Smooth muscle cell (in vitro differentiated cells): ENCODE data around the gene MTO1. TPM values are rescaled to one million over a fixed set of nuclear protein-coding genes. Genes with fewer than 3 reads are reported as not detected.
"Not testable (repeated sequence)": the region's sequence is repeated elsewhere in the genome, so short reads cannot be mapped to it uniquely, and the experiment has no call there.

Source experiments
- DNase-seq: peaks from one replicate; lab custom pipeline; 2025; ENCODE audit not compliant: unreplicated experiment; lab: John Stamatoyannopoulos, UW
- H2AFZ ChIP-seq: fragments of 200-600 bp; sonication (generic); 2 replicates; pipeline ENCODE4 v1.6.0; 2016; ENCODE audit warnings: antibody characterized with exemption, low read depth, mild to moderate bottlenecking
- H3F3A ChIP-seq: fragments of 200-600 bp; sonication (generic); 2 replicates; pipeline ENCODE4 v1.6.0; 2017; ENCODE audit warnings: antibody characterized with exemption, low read depth
- H3K27ac ChIP-seq: fragments of 200-600 bp; sonication (generic); 2 replicates; pipeline ENCODE4 v1.5.1; 2016; ENCODE audit warnings: low read depth, mild to moderate bottlenecking
- H3K27me3 ChIP-seq: fragments of 200-600 bp; sonication (generic); 2 replicates; pipeline ENCODE4 v1.6.1; 2016; ENCODE audit warnings: low read depth, mild to moderate bottlenecking
- H3K36me3 ChIP-seq: fragments of 200-600 bp; sonication (generic); 2 replicates; pipeline ENCODE4 v1.5.1; 2016; ENCODE audit warnings: low read depth
- H3K4me1 ChIP-seq: fragments of 200-600 bp; sonication (generic); 2 replicates; pipeline ENCODE4 v1.5.1; 2016; ENCODE audit warnings: low read depth
- H3K4me2 ChIP-seq: fragments of 200-600 bp; sonication (generic); 2 replicates; pipeline ENCODE4 v1.6.0; 2016; ENCODE audit warnings: mild to moderate bottlenecking
- H3K4me3 ChIP-seq: fragments of 200-600 bp; sonication (generic); 2 replicates; pipeline ENCODE4 v1.5.1; 2016; ENCODE audit warnings: mild to moderate bottlenecking
- H3K79me2 ChIP-seq: fragments of 200-600 bp; sonication (generic); 2 replicates; pipeline ENCODE4 v1.6.0; 2016; ENCODE audit warnings: low read depth, mild to moderate bottlenecking
- H3K9ac ChIP-seq: fragments of 200-600 bp; sonication (generic); 2 replicates; pipeline ENCODE4 v1.6.0; 2016; ENCODE audit warnings: low read depth
- H3K9me3 ChIP-seq: fragments of 200-600 bp; sonication (generic); replicated peaks from 2 replicates; pipeline ENCODE4 v1.5.1; 2016; ENCODE audit warnings: low read depth
- H4K20me1 ChIP-seq: fragments of 200-600 bp; sonication (generic); 2 replicates; pipeline ENCODE4 v1.6.0; 2016; ENCODE audit warnings: low read depth
- CTCF ChIP-seq: fragments of 200-600 bp; sonication (generic); IDR thresholded peaks from 2 replicates; pipeline ENCODE4 v1.5.1; 2017; ENCODE audit warnings: borderline replicate concordance, mild to moderate bottlenecking, antibody characterized with exemption; ENCODE audit not compliant: insufficient read depth, poor library complexity, severe bottlenecking
- WGBS: methylation state at CpG from one replicate; pipeline ENCODE4 v1.1.7; 2016; ENCODE audit warnings: low lambda C conversion rate; 5-methylcytosine and 5-hydroxymethylcytosine counted together
- polyA plus RNA-seq: library from polyadenylated mRNA; unstranded; fragments of >200 nt; fragmentation: Nextera tagmentation; extraction: Ambion mirVana; gene quantifications from 2 replicates; pipeline ENCODE4 v1.2.1, GENCODE V29; 2016
- total RNA-seq: library from RNA; depleted of rRNA; stranded (reverse); fragments of >200 nt; gene quantifications from 2 replicates; pipeline ENCODE4 v1.2.3, GENCODE V29; 2014

Gene MTO1
- total and polyA plus RNA-seq, 2 experiments from 2014 or later, result 16.5 to 23.6 TPM

GRCh38 chr6:73518982-73519881 is 57.7 kb downstream of the MTO1 start:
- Histone ChIP-seq H3K36me3 (peaks cover 19% of the 10 kb centered on the region), H3K79me2 (peaks cover 38% of the 10 kb centered on the region), H3K4me2 (peak overlapping the region; percentile 99), H3K4me3 (peak overlapping the region; percentile 85), H4K20me1 (peaks cover 64% of the 10 kb centered on the region), H3K9ac (peak overlapping the region; percentile 100), H3K27ac (peak overlapping the region; percentile 99), H3F3A (peaks cover 42% of the 10 kb centered on the region)
- not testable (repeated sequence) for H3K27me3 ChIP-seq, H2AFZ ChIP-seq, DNase-seq, H3K4me1 ChIP-seq, H3K9me3 ChIP-seq
- WGBS, result 2% methylated on average over 7 of the region's 8 CpGs

GRCh38 chr6:73519926-73520687 is 58.6 kb downstream of the MTO1 start:
- Histone ChIP-seq H3K79me2 (peaks cover 38% of the 10 kb centered on the region), H3K9me3 (no peaks in the 10 kb centered on the region), H3K27ac (peak overlapping the region; percentile 99), H4K20me1 (peaks cover 55% of the 10 kb centered on the region), H3K4me1 (peaks cover 7% of the 10 kb centered on the region), H3K4me3 (peak overlapping the region; percentile 85), H3K27me3 (no peaks in the 10 kb centered on the region), H3F3A (peaks cover 37% of the 10 kb centered on the region), H3K36me3 (peaks cover 19% of the 10 kb centered on the region), H2AFZ (no peak overlapping the region), H3K9ac (peak overlapping the region; percentile 100), H3K4me2 (peak overlapping the region; percentile 99)
- DNase-seq, result peak; percentile 54
- TF ChIP-seq CTCF, result no peak
- under 1% methylated on average over 56 of the region's 56 CpGs for WGBS

- H3F3A ChIP-seq, result peaks cover 30% of the 10 kb centered on the region
- peak within 1 kb of the TSS; percentile 73 for H2AFZ ChIP-seq
- H4K20me1 ChIP-seq, result peaks cover 48% of the 10 kb centered on the region
- H3K4me1 ChIP-seq, result peaks cover 7% of the 10 kb centered on the region
- H3K36me3 ChIP-seq, result peaks cover 19% of the 10 kb centered on the region
- no peak for TF ChIP-seq CTCF
- peak within 1 kb of the TSS; percentile 85 for H3K4me3 ChIP-seq
- H3K9ac ChIP-seq, result peak within 1 kb of the TSS; percentile 100
- H3K4me2 ChIP-seq, result peak within 1 kb of the TSS; percentile 99
- H3K79me2 ChIP-seq, result peaks cover 38% of the 10 kb centered on the region
- no peaks in the 10 kb centered on the region for H3K27me3 ChIP-seq
- WGBS, result 1% methylated on average over 53 of the region's 53 CpGs
- H3K27ac ChIP-seq, result peak within 1 kb of the TSS; percentile 99
- DNase-seq, result peak; percentile 96
- H3K9me3 ChIP-seq, result no peaks in the 10 kb centered on the region
Observed at GRCh38 chr6:73520688-73521350, 59.3 kb downstream of the MTO1 start, which contains the start of gene EEF1A1. Gene EEF1A1, minus strand, starts transcription at chr6:73521032. Its CDS starts 1,006 bp downstream, at chr6:73520026.
